Measurements from ENCODE around the gene STAT5A.

The STAT5A gene

GRCh38 chr17:42274812-42275526 lies 13.3 kb upstream of the STAT5A start:
- Histone ChIP-seq H3K9ac (ENCODE audit: insufficient read length, low read depth) (peak overlapping the region; percentile 78), H3K9me3 (ENCODE audit: insufficient read depth, low read length) (no peaks in the 10 kb centered on the region), H3K4me3 (ENCODE audit: insufficient read length, low read depth) (peak overlapping the region; percentile 66), H3K27me3 (ENCODE audit: insufficient read depth, insufficient read length) (peaks cover 25% of the 10 kb centered on the region), H3K4me1 (ENCODE audit: insufficient read depth, insufficient read length) (peaks cover 3% of the 10 kb centered on the region), H3K36me3 (ENCODE audit: insufficient read depth, insufficient read length, low read length) (no peaks in the 10 kb centered on the region)
- TF ChIP-seq ZNF274 (IDR thresholded peaks at IDR 0.05; ENCODE audit: low read depth, low read length): no peak
- no peak for TF ChIP-seq YY1 (IDR thresholded peaks at IDR 0.05; ENCODE audit: insufficient read depth, insufficient read length)
- TF ChIP-seq SUZ12 (IDR thresholded peaks at IDR 0.05; ENCODE audit: extremely low read depth, insufficient read depth, insufficient read length): no peak
- DNase-seq (ENCODE audit: low read depth, low spot score): no peak

GRCh38 chr17:42275527-42276358 lies 12.6 kb upstream of the STAT5A start:
- DNase-seq (ENCODE audit: low read depth, low spot score): no peak
- peak overlapping the region; percentile 78 for H3K9ac ChIP-seq (ENCODE audit: insufficient read length, low read depth)
- H3K4me3 ChIP-seq (ENCODE audit: insufficient read length, low read depth): peak overlapping the region; percentile 66
- TF ChIP-seq SUZ12 (IDR thresholded peaks at IDR 0.05; ENCODE audit: extremely low read depth, insufficient read depth, insufficient read length) (no peak), YY1 (IDR thresholded peaks at IDR 0.05; ENCODE audit: insufficient read depth, insufficient read length) (no peak), ZNF274 (IDR thresholded peaks at IDR 0.05; ENCODE audit: low read depth, low read length) (no peak)
- no peaks in the 10 kb centered on the region for H3K9me3 ChIP-seq (ENCODE audit: insufficient read depth, low read length)
- peaks cover 25% of the 10 kb centered on the region for H3K27me3 ChIP-seq (ENCODE audit: insufficient read depth, insufficient read length)
- peaks cover 3% of the 10 kb centered on the region for H3K4me1 ChIP-seq (ENCODE audit: insufficient read depth, insufficient read length)
- no peaks in the 10 kb centered on the region for H3K36me3 ChIP-seq (ENCODE audit: insufficient read depth, insufficient read length, low read length)

- Histone ChIP-seq H3K9me3 (ENCODE audit: insufficient read depth, low read length) (no peaks in the 10 kb centered on the region), H3K4me1 (ENCODE audit: insufficient read depth, insufficient read length) (peaks cover 3% of the 10 kb centered on the region), H3K36me3 (ENCODE audit: insufficient read depth, insufficient read length, low read length) (no peaks in the 10 kb centered on the region), H3K4me3 (ENCODE audit: insufficient read length, low read depth) (peak within 1 kb of the TSS; percentile 66), H3K27me3 (ENCODE audit: insufficient read depth, insufficient read length) (peaks cover 25% of the 10 kb centered on the region), H3K9ac (ENCODE audit: insufficient read length, low read depth) (peak within 1 kb of the TSS; percentile 78)
- DNase-seq (ENCODE audit: low read depth, low spot score): no peak
- no peak for TF ChIP-seq ZNF274 (IDR thresholded peaks at IDR 0.05; ENCODE audit: low read depth, low read length)
- TF ChIP-seq YY1 (IDR thresholded peaks at IDR 0.05; ENCODE audit: insufficient read depth, insufficient read length): no peak
- TF ChIP-seq SUZ12 (IDR thresholded peaks at IDR 0.05; ENCODE audit: extremely low read depth, insufficient read depth, insufficient read length): no peak
These were observed 12.0 kb upstream of the STAT5A start, which contains the start of gene STAT5B for GRCh38 chr17:42276359-42276608. Gene STAT5B (minus strand): TSS chr17:42276391. CDS start chr17:42232127, 44,264 bp downstream.

- Histone ChIP-seq H3K9ac (ENCODE audit: insufficient read length, low read depth) (peak overlapping the region; percentile 78), H3K27me3 (ENCODE audit: insufficient read depth, insufficient read length) (peaks cover 25% of the 10 kb centered on the region), H3K9me3 (ENCODE audit: insufficient read depth, low read length) (no peaks in the 10 kb centered on the region), H3K4me3 (ENCODE audit: insufficient read length, low read depth) (peak overlapping the region; percentile 66), H3K4me1 (ENCODE audit: insufficient read depth, insufficient read length) (peaks cover 3% of the 10 kb centered on the region), H3K36me3 (ENCODE audit: insufficient read depth, insufficient read length, low read length) (no peaks in the 10 kb centered on the region)
- TF ChIP-seq ZNF274 (IDR thresholded peaks at IDR 0.05; ENCODE audit: low read depth, low read length) (no peak), YY1 (IDR thresholded peaks at IDR 0.05; ENCODE audit: insufficient read depth, insufficient read length) (no peak)
- DNase-seq (ENCODE audit: low read depth, low spot score): no peak
These were observed 11.5 kb upstream of the STAT5A start for GRCh38 chr17:42276609-42277341.

GRCh38 chr17:42277342-42277712 lies 11.0 kb upstream of the STAT5A start:
- peaks cover 3% of the 10 kb centered on the region for H3K4me1 ChIP-seq (ENCODE audit: insufficient read depth, insufficient read length)
- no peak overlapping the region for H3K9ac ChIP-seq (ENCODE audit: insufficient read length, low read depth)
- TF ChIP-seq SUZ12 (IDR thresholded peaks at IDR 0.05; ENCODE audit: extremely low read depth, insufficient read depth, insufficient read length) (no peak), YY1 (IDR thresholded peaks at IDR 0.05; ENCODE audit: insufficient read depth, insufficient read length) (no peak), ZNF274 (IDR thresholded peaks at IDR 0.05; ENCODE audit: low read depth, low read length) (no peak)

GRCh38 chr17:42279776-42280630 lies 8.3 kb upstream of the STAT5A start:
- no peak for DNase-seq (ENCODE audit: low read depth, low spot score)
- Histone ChIP-seq H3K9me3 (ENCODE audit: insufficient read depth, low read length) (no peaks in the 10 kb centered on the region), H3K4me1 (ENCODE audit: insufficient read depth, insufficient read length) (peaks cover 10% of the 10 kb centered on the region), H3K9ac (ENCODE audit: insufficient read length, low read depth) (no peak overlapping the region), H3K36me3 (ENCODE audit: insufficient read depth, insufficient read length, low read length) (no peaks in the 10 kb centered on the region), H3K4me3 (ENCODE audit: insufficient read length, low read depth) (no peak overlapping the region), H3K27me3 (ENCODE audit: insufficient read depth, insufficient read length) (peaks cover 15% of the 10 kb centered on the region)
- TF ChIP-seq SUZ12 (IDR thresholded peaks at IDR 0.05; ENCODE audit: extremely low read depth, insufficient read depth, insufficient read length) (no peak), ZNF274 (IDR thresholded peaks at IDR 0.05; ENCODE audit: low read depth, low read length) (no peak), YY1 (IDR thresholded peaks at IDR 0.05; ENCODE audit: insufficient read depth, insufficient read length) (no peak)

More at GRCh38 chr17:42277342-42277712, 11.0 kb upstream of the STAT5A start:
- Histone ChIP-seq H3K4me3 (ENCODE audit: insufficient read length, low read depth) (no peak overlapping the region), H3K27me3 (ENCODE audit: insufficient read depth, insufficient read length) (peaks cover 25% of the 10 kb centered on the region), H3K9me3 (ENCODE audit: insufficient read depth, low read length) (no peaks in the 10 kb centered on the region), H3K36me3 (ENCODE audit: insufficient read depth, insufficient read length, low read length) (no peaks in the 10 kb centered on the region)
- no peak for DNase-seq (ENCODE audit: low read depth, low spot score)
